ENCODE data around the gene PKD1L1. TPM values are rescaled to one million over a fixed set of nuclear protein-coding genes. Genes with fewer than 3 reads are reported as not detected.

PKD1L1 gene
- total RNA-seq, 1 donor from 2014 or later: 0.19 TPM

- Mint-ChIP-seq H3K4me3 (no peak overlapping the region), H3K27ac (ENCODE audit: unreplicated experiment) (peak overlapping the region; percentile 28), H3K9me3 (no peaks in the 10 kb centered on the region), H3K36me3 (ENCODE audit: low read depth) (no peaks in the 10 kb centered on the region), H3K27me3 (ENCODE audit: low read depth) (no peaks in the 10 kb centered on the region), H3K4me1 (peaks cover 66% of the 10 kb centered on the region)
- DNase-seq (ENCODE audit: low read depth, low spot score): no peak
- TF ChIP-seq, protein P1, sequence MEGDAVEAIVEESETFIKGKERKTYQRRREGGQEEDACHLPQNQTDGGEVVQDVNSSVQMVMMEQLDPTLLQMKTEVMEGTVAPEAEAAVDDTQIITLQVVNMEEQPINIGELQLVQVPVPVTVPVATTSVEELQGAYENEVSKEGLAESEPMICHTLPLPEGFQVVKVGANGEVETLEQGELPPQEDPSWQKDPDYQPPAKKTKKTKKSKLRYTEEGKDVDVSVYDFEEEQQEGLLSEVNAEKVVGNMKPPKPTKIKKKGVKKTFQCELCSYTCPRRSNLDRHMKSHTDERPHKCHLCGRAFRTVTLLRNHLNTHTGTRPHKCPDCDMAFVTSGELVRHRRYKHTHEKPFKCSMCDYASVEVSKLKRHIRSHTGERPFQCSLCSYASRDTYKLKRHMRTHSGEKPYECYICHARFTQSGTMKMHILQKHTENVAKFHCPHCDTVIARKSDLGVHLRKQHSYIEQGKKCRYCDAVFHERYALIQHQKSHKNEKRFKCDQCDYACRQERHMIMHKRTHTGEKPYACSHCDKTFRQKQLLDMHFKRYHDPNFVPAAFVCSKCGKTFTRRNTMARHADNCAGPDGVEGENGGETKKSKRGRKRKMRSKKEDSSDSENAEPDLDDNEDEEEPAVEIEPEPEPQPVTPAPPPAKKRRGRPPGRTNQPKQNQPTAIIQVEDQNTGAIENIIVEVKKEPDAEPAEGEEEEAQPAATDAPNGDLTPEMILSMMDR (conservative IDR thresholded peaks at IDR 0.05): no peak
Measured at GRCh38 chr7:47939425-47940036, 8.7 kb downstream of the PKD1L1 start.

DNA sequence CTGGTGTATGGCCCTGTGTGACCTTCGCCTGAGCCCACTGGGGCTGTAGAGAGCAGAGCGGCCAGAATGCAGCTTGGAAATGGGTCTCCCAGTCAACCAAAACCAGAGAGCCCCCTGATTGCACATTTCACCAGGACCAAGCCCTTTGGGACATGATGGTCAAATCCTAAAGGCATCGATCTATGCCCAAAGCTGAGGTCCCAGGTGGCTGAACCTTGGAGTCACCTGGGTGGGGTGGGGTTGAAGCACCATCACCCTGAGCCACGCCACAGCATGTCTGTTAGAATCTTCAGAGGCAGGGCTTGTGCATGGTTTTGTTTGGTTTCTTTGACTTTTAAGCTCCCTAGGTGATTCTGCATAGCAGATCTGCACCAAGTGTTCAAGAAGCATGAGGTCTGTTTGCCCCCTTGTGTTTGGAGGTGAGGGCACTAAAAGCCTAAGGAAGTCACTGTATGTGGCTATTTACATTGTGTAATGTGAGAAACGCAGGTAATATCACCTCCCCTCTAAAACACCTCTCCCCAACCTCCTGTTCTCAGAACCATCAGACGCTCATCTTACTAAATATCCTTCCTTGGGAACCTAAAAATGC, 9.6 kb downstream of the PKD1L1 start:
- no peaks in the 10 kb centered on the region for H3K27me3 Mint-ChIP-seq (ENCODE audit: low read depth)
- peak overlapping the region; percentile 38 for H3K27ac Mint-ChIP-seq (ENCODE audit: unreplicated experiment)
- no peaks in the 10 kb centered on the region for H3K36me3 Mint-ChIP-seq (ENCODE audit: low read depth)
- H3K4me1 Mint-ChIP-seq: peaks cover 66% of the 10 kb centered on the region
- TF ChIP-seq, protein P1 (conservative IDR thresholded peaks at IDR 0.05): no peak
- H3K9me3 Mint-ChIP-seq: no peaks in the 10 kb centered on the region
- H3K4me3 Mint-ChIP-seq: no peak overlapping the region
- no peak for DNase-seq (ENCODE audit: low read depth, low spot score)

DNA sequence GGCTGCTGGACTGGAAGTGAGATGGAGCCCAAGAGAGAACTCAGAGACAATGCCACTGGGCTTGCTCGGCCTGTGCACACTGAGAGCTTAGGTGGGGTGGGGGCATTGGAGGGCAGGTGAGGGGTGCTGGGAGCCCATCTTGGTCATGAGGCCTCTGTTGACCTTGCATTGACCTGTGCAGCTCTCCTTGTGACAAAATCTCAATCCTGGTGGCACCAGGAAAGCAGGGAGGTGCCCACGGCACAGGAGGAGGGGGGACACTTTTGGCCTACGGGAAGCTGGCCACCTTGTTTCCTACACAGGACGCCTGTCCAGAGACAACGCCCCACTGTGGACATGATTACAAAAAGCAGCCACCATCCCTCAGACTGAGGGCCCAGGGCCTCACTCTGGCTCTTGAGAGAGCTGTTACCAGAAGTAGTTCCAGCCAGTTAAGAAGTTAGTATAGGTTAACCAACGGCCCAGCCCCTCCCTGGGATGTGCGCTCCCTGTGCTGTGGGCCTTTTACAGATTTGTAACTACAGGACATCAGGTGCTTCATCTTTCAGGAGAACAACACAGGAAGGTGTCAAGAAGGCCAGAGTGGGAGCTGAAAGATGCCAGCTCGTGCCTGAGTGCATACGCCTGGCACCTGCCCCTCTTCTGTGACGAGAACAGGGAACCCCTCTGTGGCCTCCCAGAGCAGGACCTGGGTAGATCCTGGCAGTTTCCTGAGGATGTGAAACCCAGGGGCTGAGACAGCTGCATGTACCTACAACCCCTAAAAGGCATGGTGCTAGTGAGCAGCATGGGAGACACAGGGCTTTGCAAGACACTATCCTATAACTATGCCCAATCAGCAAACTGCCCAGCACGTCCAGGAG, 10.3 kb downstream of the PKD1L1 start:
- TF ChIP-seq, protein P1 (conservative IDR thresholded peaks at IDR 0.05): no peak
- DNase-seq (ENCODE audit: low read depth, low spot score): no peak
- Mint-ChIP-seq H3K27ac (ENCODE audit: unreplicated experiment) (no peak overlapping the region), H3K36me3 (ENCODE audit: low read depth) (no peaks in the 10 kb centered on the region), H3K4me1 (peaks cover 59% of the 10 kb centered on the region), H3K27me3 (ENCODE audit: low read depth) (no peaks in the 10 kb centered on the region), H3K4me3 (no peak overlapping the region), H3K9me3 (no peaks in the 10 kb centered on the region)

DNA sequence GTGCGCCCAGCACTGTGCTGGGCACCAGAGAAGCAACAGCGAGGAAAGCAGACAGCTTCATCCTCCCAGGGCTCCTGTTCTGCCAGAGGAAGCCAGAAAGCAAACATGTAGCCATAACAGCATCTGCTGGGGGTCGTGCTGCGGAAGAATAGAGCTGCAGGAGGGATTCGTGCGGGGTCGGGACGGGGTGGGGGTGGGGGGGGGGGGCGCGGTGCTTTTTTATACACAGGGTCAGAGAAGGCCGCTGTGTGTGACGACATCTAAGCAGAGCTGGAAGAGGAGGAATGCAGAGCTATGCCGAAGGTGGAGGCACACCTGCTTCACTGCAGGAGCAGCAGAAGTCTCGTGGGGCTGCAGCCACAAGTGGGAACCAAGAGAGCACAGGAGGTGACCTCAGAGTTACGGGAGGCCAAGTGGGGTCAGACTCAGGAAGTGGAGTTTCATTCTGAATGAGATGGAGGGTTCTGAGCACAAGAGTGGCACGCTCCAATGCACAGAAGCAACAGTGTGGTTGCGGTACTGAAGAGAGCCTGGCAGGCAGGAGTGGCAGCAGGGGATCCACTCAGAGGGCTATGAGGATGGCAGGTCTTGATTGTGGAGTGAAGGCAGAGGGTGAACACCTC, 11.1 kb downstream of the PKD1L1 start:
- Mint-ChIP-seq H3K27me3 (ENCODE audit: low read depth) (no peaks in the 10 kb centered on the region), H3K9me3 (no peaks in the 10 kb centered on the region), H3K27ac (ENCODE audit: unreplicated experiment) (peak overlapping the region; percentile 11), H3K4me3 (no peak overlapping the region), H3K36me3 (ENCODE audit: low read depth) (no peaks in the 10 kb centered on the region), H3K4me1 (peaks cover 59% of the 10 kb centered on the region)
- TF ChIP-seq, protein P1 (conservative IDR thresholded peaks at IDR 0.05): no peak
- no peak for DNase-seq (ENCODE audit: low read depth, low spot score)

DNA sequence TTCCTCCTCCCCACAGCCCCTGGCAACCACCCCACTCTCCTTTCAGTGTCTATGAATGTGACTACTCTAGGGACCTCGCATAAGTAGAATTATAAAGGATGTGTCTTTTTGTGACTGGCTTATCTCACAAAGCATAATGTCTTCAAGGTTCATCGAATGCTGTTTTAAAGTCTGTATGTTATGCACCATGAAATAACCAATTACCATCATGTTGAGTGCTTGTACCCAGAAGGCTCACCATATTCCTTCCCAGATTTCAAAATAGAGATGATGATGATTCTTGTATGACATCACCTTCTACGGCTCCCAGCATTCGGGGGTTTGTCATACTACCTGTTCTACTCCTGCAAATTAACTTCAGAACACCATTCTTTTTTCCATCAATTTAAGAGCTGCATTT, 11.9 kb downstream of the PKD1L1 start:
- no peak for DNase-seq (ENCODE audit: low read depth, low spot score)
- Mint-ChIP-seq H3K4me1 (peaks cover 59% of the 10 kb centered on the region), H3K4me3 (no peak overlapping the region), H3K27ac (ENCODE audit: unreplicated experiment) (no peak overlapping the region), H3K9me3 (no peaks in the 10 kb centered on the region), H3K36me3 (ENCODE audit: low read depth) (no peaks in the 10 kb centered on the region), H3K27me3 (ENCODE audit: low read depth) (no peaks in the 10 kb centered on the region)
- TF ChIP-seq, protein P1 (conservative IDR thresholded peaks at IDR 0.05): no peak

All from neural crest cell (in vitro differentiated cells).